GM23338 (cell line): ENCODE data around the gene CFAP141.

ENCODE experiments used
- CREB1 ChIP-seq: fragments of 250-450 bp; sonication (Bioruptor Pico); IDR thresholded peaks from 2 replicates; pipeline ENCODE4 v1.5.0; 2020; ENCODE audit warnings: low read depth, mild to moderate bottlenecking, moderate library complexity
- EZH2 ChIP-seq: fragments of 200-600 bp; sonication (generic); IDR thresholded peaks from one replicate; pipeline ENCODE4 v1.8.0; 2017; ENCODE audit warnings: antibody characterized with exemption, mild to moderate bottlenecking, low read depth; ENCODE audit not compliant: unreplicated experiment
- EZH2phosphoT487 ChIP-seq: fragments of 200-600 bp; sonication (generic); IDR thresholded peaks from one replicate; pipeline ENCODE4 v1.8.1; 2018; ENCODE audit warnings: antibody characterized with exemption; ENCODE audit not compliant: unreplicated experiment
- JUNB ChIP-seq: IDR thresholded peaks from one replicate; pipeline ENCODE4 v1.6.1; 2016; ENCODE audit warnings: antibody characterized with exemption; ENCODE audit not compliant: unreplicated experiment
- NANOG ChIP-seq: IDR thresholded peaks from 2 replicates; pipeline ENCODE4 v1.6.1; 2016; ENCODE audit warnings: antibody characterized with exemption, borderline replicate concordance
- POLR2AphosphoS5 ChIP-seq: IDR thresholded peaks from 2 replicates; pipeline ENCODE4 v1.6.1; 2016; ENCODE audit warnings: antibody characterized with exemption, low read depth
- STAT1 ChIP-seq: IDR thresholded peaks from one replicate; pipeline ENCODE4 v1.6.1; 2016; ENCODE audit warnings: antibody characterized with exemption; ENCODE audit not compliant: unreplicated experiment
- ZNF114 ChIP-seq: fragments of 250-450 bp; sonication (Bioruptor Pico); IDR thresholded peaks from 2 replicates; pipeline ENCODE4 v1.5.0; 2020; ENCODE audit warnings: mild to moderate bottlenecking, moderate library complexity
- ZNF331 ChIP-seq: fragments of 250-450 bp; sonication (Bioruptor Pico); IDR thresholded peaks from 2 replicates; pipeline ENCODE4 v1.5.0; 2020; ENCODE audit warnings: low read depth, mild to moderate bottlenecking, moderate library complexity
- TF ChIP-seq, protein P1 (sequence below), 2 experiments: fragments of 200-600 bp in 1 of 2; sonication (generic) in 1 of 2; conservative IDR thresholded peaks; 2 replicates each; pipeline versions ENCODE4 v1.5.1 to v1.6.1; 2016 to 2017; ENCODE audit warnings: antibody characterized with exemption in 2 of 2, low read depth in 2 of 2, mild to moderate bottlenecking in 2 of 2, moderate library complexity in 1 of 2
- TF ChIP-seq, protein P2 (sequence below): IDR thresholded peaks from one replicate; pipeline ENCODE4 v1.6.1; 2018; ENCODE audit warnings: antibody characterized with exemption; ENCODE audit not compliant: unreplicated experiment
- TF ChIP-seq, protein P3 (sequence below): IDR thresholded peaks from 2 replicates; pipeline ENCODE4 v1.6.1; 2016; ENCODE audit warnings: antibody characterized with exemption
- TF ChIP-seq, protein P4 (sequence below): fragments of 250-450 bp; sonication (Bioruptor Pico); IDR thresholded peaks from 2 replicates; pipeline ENCODE4 v1.5.0; 2020; ENCODE audit warnings: mild to moderate bottlenecking, moderate library complexity

DNA sequence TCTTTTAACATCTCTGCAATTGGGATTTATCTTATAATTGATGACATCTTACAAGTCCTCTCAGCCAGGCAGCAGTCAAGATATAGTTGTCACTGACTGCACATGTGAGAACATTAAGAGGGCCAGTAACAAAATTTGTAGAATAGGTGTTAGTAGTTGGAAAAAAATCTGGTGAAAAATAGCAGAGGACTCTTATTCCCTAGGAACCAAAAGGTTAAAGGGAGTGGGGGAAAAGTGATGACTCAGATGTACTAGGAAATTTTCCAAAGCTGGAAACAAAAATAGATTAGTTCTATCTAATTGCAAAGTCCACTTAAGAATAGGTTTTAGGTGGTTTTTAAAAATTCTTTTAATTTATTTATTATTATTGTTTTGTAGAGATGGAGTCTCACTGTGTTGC lies 54.8 kb downstream of the CFAP141 start:
- TF ChIP-seq, protein P1, sequence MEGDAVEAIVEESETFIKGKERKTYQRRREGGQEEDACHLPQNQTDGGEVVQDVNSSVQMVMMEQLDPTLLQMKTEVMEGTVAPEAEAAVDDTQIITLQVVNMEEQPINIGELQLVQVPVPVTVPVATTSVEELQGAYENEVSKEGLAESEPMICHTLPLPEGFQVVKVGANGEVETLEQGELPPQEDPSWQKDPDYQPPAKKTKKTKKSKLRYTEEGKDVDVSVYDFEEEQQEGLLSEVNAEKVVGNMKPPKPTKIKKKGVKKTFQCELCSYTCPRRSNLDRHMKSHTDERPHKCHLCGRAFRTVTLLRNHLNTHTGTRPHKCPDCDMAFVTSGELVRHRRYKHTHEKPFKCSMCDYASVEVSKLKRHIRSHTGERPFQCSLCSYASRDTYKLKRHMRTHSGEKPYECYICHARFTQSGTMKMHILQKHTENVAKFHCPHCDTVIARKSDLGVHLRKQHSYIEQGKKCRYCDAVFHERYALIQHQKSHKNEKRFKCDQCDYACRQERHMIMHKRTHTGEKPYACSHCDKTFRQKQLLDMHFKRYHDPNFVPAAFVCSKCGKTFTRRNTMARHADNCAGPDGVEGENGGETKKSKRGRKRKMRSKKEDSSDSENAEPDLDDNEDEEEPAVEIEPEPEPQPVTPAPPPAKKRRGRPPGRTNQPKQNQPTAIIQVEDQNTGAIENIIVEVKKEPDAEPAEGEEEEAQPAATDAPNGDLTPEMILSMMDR (conservative IDR thresholded peaks at IDR 0.05; ENCODE audit: low read depth in 2 of 2): no peak
- TF ChIP-seq EZH2phosphoT487 (no peak), POLR2AphosphoS5 (no peak), CREB1 (CRISPR knock-in tag) (no peak), ZNF114 (no peak), EZH2 (no peak), JUNB (no peak), ZNF331 (no peak), NANOG (no peak), STAT1 (no peak)
- TF ChIP-seq, protein P2, sequence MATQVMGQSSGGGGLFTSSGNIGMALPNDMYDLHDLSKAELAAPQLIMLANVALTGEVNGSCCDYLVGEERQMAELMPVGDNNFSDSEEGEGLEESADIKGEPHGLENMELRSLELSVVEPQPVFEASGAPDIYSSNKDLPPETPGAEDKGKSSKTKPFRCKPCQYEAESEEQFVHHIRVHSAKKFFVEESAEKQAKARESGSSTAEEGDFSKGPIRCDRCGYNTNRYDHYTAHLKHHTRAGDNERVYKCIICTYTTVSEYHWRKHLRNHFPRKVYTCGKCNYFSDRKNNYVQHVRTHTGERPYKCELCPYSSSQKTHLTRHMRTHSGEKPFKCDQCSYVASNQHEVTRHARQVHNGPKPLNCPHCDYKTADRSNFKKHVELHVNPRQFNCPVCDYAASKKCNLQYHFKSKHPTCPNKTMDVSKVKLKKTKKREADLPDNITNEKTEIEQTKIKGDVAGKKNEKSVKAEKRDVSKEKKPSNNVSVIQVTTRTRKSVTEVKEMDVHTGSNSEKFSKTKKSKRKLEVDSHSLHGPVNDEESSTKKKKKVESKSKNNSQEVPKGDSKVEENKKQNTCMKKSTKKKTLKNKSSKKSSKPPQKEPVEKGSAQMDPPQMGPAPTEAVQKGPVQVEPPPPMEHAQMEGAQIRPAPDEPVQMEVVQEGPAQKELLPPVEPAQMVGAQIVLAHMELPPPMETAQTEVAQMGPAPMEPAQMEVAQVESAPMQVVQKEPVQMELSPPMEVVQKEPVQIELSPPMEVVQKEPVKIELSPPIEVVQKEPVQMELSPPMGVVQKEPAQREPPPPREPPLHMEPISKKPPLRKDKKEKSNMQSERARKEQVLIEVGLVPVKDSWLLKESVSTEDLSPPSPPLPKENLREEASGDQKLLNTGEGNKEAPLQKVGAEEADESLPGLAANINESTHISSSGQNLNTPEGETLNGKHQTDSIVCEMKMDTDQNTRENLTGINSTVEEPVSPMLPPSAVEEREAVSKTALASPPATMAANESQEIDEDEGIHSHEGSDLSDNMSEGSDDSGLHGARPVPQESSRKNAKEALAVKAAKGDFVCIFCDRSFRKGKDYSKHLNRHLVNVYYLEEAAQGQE: no peak
- TF ChIP-seq, protein P3, sequence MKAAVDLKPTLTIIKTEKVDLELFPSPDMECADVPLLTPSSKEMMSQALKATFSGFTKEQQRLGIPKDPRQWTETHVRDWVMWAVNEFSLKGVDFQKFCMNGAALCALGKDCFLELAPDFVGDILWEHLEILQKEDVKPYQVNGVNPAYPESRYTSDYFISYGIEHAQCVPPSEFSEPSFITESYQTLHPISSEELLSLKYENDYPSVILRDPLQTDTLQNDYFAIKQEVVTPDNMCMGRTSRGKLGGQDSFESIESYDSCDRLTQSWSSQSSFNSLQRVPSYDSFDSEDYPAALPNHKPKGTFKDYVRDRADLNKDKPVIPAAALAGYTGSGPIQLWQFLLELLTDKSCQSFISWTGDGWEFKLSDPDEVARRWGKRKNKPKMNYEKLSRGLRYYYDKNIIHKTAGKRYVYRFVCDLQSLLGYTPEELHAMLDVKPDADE: no peak
- TF ChIP-seq, protein P4, sequence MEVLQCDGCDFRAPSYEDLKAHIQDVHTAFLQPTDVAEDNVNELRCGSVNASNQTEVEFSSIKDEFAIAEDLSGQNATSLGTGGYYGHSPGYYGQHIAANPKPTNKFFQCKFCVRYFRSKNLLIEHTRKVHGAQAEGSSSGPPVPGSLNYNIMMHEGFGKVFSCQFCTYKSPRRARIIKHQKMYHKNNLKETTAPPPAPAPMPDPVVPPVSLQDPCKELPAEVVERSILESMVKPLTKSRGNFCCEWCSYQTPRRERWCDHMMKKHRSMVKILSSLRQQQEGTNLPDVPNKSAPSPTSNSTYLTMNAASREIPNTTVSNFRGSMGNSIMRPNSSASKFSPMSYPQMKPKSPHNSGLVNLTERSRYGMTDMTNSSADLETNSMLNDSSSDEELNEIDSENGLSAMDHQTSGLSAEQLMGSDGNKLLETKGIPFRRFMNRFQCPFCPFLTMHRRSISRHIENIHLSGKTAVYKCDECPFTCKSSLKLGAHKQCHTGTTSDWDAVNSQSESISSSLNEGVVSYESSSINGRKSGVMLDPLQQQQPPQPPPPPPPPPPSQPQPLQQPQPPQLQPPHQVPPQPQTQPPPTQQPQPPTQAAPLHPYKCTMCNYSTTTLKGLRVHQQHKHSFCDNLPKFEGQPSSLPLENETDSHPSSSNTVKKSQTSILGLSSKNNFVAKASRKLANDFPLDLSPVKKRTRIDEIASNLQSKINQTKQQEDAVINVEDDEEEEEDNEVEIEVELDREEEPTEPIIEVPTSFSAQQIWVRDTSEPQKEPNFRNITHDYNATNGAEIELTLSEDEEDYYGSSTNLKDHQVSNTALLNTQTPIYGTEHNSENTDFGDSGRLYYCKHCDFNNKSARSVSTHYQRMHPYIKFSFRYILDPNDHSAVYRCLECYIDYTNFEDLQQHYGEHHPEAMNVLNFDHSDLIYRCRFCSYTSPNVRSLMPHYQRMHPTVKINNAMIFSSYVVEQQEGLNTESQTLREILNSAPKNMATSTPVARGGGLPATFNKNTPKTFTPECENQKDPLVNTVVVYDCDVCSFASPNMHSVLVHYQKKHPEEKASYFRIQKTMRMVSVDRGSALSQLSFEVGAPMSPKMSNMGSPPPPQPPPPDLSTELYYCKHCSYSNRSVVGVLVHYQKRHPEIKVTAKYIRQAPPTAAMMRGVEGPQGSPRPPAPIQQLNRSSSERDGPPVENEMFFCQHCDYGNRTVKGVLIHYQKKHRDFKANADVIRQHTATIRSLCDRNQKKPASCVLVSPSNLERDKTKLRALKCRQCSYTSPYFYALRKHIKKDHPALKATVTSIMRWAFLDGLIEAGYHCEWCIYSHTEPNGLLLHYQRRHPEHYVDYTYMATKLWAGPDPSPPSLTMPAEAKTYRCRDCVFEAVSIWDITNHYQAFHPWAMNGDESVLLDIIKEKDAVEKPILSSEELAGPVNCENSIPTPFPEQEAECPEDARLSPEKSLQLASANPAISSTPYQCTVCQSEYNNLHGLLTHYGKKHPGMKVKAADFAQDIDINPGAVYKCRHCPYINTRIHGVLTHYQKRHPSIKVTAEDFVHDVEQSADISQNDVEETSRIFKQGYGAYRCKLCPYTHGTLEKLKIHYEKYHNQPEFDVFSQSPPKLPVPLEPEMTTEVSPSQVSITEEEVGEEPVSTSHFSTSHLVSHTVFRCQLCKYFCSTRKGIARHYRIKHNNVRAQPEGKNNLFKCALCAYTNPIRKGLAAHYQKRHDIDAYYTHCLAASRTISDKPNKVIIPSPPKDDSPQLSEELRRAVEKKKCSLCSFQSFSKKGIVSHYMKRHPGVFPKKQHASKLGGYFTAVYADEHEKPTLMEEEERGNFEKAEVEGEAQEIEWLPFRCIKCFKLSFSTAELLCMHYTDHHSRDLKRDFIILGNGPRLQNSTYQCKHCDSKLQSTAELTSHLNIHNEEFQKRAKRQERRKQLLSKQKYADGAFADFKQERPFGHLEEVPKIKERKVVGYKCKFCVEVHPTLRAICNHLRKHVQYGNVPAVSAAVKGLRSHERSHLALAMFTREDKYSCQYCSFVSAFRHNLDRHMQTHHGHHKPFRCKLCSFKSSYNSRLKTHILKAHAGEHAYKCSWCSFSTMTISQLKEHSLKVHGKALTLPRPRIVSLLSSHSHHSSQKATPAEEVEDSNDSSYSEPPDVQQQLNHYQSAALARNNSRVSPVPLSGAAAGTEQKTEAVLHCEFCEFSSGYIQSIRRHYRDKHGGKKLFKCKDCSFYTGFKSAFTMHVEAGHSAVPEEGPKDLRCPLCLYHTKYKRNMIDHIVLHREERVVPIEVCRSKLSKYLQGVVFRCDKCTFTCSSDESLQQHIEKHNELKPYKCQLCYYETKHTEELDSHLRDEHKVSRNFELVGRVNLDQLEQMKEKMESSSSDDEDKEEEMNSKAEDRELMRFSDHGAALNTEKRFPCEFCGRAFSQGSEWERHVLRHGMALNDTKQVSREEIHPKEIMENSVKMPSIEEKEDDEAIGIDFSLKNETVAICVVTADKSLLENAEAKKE (CRISPR knock-in tag): no peak
